PC-3 (cell line): ENCODE results near the gene RIC8B.

ENCODE experiments used
- CTCF ChIP-seq: fragments of 300-600 bp; sonication (generic); conservative IDR thresholded peaks from 2 replicates; pipeline ENCODE4 v1.5.1; 2017; ENCODE audit warnings: antibody characterized with exemption, low read depth, mild to moderate bottlenecking, low read length
- EZH2 ChIP-seq: fragments of 300-600 bp; sonication (generic); IDR thresholded peaks from one replicate; pipeline ENCODE4 v1.6.1; 2017; ENCODE audit warnings: antibody characterized with exemption, mild to moderate bottlenecking, low read length; ENCODE audit not compliant: unreplicated experiment
- EZH2phosphoT487 ChIP-seq: fragments of 300-600 bp; sonication (generic); IDR thresholded peaks from 2 replicates; pipeline ENCODE4 v1.6.1; 2018; ENCODE audit warnings: mild to moderate bottlenecking, antibody characterized with exemption, low read length, borderline replicate concordance

- no peak for TF ChIP-seq EZH2
- no peak for TF ChIP-seq EZH2phosphoT487
- no peak for TF ChIP-seq CTCF
Measured at GRCh38 chr12:106816231-106816630, 41.7 kb downstream of the RIC8B start.
